Measurements from ENCODE around the gene VPS11. TPM values are rescaled to one million over a fixed set of nuclear protein-coding genes. Genes with fewer than 3 reads are reported as not detected.

The VPS11 gene
- total RNA-seq, 1 experiment from 2014 or later = 48.7 TPM

- Histone ChIP-seq H2AFZ (ENCODE audit: low read length) (no peak overlapping the region), H3F3A (ENCODE audit: low read length, unreplicated experiment) (peaks cover 5% of the 10 kb centered on the region), H3K9me2 (replicated peaks; ENCODE audit: low read length) (no peaks in the 10 kb centered on the region), H3K27me3 (ENCODE audit: low read length) (no peaks in the 10 kb centered on the region), H3K9me3 (ENCODE audit: low read length) (no peaks in the 10 kb centered on the region), H3K27ac (ENCODE audit: low read length) (no peak overlapping the region), H3K4me1 (ENCODE audit: insufficient read depth, low read length) (peaks cover 20% of the 10 kb centered on the region), H3K4me2 (ENCODE audit: low read length) (no peak overlapping the region), H3K36me3 (ENCODE audit: low read depth, low read length) (peaks cover 34% of the 10 kb centered on the region), H3K9ac (ENCODE audit: low read length) (no peak overlapping the region), H4K20me1 (ENCODE audit: low read length) (no peaks in the 10 kb centered on the region), H3K4me3 (ENCODE audit: low read length) (no peak overlapping the region), H3K79me2 (ENCODE audit: low read length) (peaks cover 44% of the 10 kb centered on the region)
- TF ChIP-seq EZH2phosphoT487 (IDR thresholded peaks at IDR 0.05; ENCODE audit: borderline replicate concordance, low read length) = no peak
- TF ChIP-seq EZH2 (IDR thresholded peaks at IDR 0.05; ENCODE audit: low read length, unreplicated experiment) = no peak
- TF ChIP-seq, protein P1, sequence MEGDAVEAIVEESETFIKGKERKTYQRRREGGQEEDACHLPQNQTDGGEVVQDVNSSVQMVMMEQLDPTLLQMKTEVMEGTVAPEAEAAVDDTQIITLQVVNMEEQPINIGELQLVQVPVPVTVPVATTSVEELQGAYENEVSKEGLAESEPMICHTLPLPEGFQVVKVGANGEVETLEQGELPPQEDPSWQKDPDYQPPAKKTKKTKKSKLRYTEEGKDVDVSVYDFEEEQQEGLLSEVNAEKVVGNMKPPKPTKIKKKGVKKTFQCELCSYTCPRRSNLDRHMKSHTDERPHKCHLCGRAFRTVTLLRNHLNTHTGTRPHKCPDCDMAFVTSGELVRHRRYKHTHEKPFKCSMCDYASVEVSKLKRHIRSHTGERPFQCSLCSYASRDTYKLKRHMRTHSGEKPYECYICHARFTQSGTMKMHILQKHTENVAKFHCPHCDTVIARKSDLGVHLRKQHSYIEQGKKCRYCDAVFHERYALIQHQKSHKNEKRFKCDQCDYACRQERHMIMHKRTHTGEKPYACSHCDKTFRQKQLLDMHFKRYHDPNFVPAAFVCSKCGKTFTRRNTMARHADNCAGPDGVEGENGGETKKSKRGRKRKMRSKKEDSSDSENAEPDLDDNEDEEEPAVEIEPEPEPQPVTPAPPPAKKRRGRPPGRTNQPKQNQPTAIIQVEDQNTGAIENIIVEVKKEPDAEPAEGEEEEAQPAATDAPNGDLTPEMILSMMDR (conservative IDR thresholded peaks at IDR 0.05; ENCODE audit: low read depth, low read length) = no peak
- ChIA-PET POLR2A (ENCODE audit: unreplicated experiment) (no interaction called here), CTCF (no interaction called here)
- intact Hi-C loops (cut with micrococcal nuclease) = no loop called here
- no peak for ATAC-seq
- no TSS peak for BruUV-seq (replicated peaks)
- DNase-seq = no peak
Measured at GRCh38 chr11:119025978-119026766, 41.4 kb upstream of the VPS11 start.

DNA sequence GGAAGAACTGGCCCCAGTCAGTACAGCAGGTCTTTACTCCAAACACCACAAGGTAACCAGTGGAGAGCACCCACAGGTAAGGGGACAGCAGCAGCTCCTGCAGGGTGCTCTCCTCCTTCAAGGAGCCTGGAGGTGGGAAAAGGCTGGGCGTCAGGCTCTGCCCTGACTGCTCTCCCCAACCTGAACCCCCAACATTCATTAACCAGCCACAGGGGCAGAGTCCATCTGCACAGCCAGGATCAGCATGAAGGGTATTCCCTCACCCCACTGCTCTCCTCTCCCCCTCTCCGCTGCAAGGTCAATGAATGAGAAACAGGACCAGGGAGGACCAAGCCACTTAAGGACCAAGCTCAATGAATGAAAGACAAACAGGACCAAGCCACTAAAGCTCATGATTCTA lies 40.6 kb upstream of the VPS11 start:
- Histone ChIP-seq H2AFZ (ENCODE audit: low read length) (no peak overlapping the region), H3K4me2 (ENCODE audit: low read length) (no peak overlapping the region), H3K4me3 (ENCODE audit: low read length) (no peak overlapping the region), H4K20me1 (ENCODE audit: low read length) (no peaks in the 10 kb centered on the region), H3K4me1 (ENCODE audit: insufficient read depth, low read length) (peaks cover 16% of the 10 kb centered on the region), H3K79me2 (ENCODE audit: low read length) (peaks cover 36% of the 10 kb centered on the region), H3K36me3 (ENCODE audit: low read depth, low read length) (peaks cover 27% of the 10 kb centered on the region), H3K9ac (ENCODE audit: low read length) (no peak overlapping the region), H3K27ac (ENCODE audit: low read length) (no peak overlapping the region), H3K27me3 (ENCODE audit: low read length) (no peaks in the 10 kb centered on the region), H3K9me3 (ENCODE audit: low read length) (no peaks in the 10 kb centered on the region), H3F3A (ENCODE audit: low read length, unreplicated experiment) (peaks cover 5% of the 10 kb centered on the region), H3K9me2 (replicated peaks; ENCODE audit: low read length) (no peaks in the 10 kb centered on the region)
- no TSS peak for BruUV-seq (replicated peaks)
- POLR2A ChIA-PET (ENCODE audit: unreplicated experiment) = interaction anchor here (0.5 kb wide), 1 partner anchor 1165 kb away, joined by 3 read pairs; no protein-coding TSS in a partner anchor
- TF ChIP-seq EZH2 (IDR thresholded peaks at IDR 0.05; ENCODE audit: low read length, unreplicated experiment) = no peak
- TF ChIP-seq, protein P1 (conservative IDR thresholded peaks at IDR 0.05; ENCODE audit: low read depth, low read length) = no peak
- no peak for TF ChIP-seq EZH2phosphoT487 (IDR thresholded peaks at IDR 0.05; ENCODE audit: borderline replicate concordance, low read length)
- ATAC-seq = no peak
- intact Hi-C loops (cut with micrococcal nuclease) = no loop called here
- CTCF ChIA-PET = no interaction called here
- no peak for DNase-seq

All from PC-3 (cell line).